ENCODE results near the gene RUSC1.

Gene RUSC1

GRCh38 chr1:155319536-155319935 lies 1.2 kb upstream of the RUSC1 start:
- TF ChIP-seq Cebpa-rat (IDR thresholded peaks at IDR 0.05): no peak
- Histone ChIP-seq H3K4me3 (no peak overlapping the region), H3K27ac (no peak overlapping the region), H3K9me3 (replicated peaks in 1 of 11) (no peaks in the 10 kb centered on the region), H3K9ac (peak overlapping the region in 3 of 11 experiments; percentile 5 to 31 (median 27); a peak in 3 of 22 replicates), H3K4me1 (peaks cover 33 to 49% (median 42%) of the 10 kb centered on the region in 10 experiments), H3K4me2 (peak overlapping the region in 10 of 11 experiments; percentile 0 to 99 (median 88); a peak in 13 of 22 replicates), H3K27me3 (no peaks in the 10 kb centered on the region), H3K36me3 (peaks cover 8 to 62% (median 54%) of the 10 kb centered on the region in 11 experiments), H4K20me1 (peaks cover 0 to 66% (median 37%) of the 10 kb centered on the region in 11 experiments; a peak in 20 of 22 replicates)

GRCh38 chr1:155320252-155320651 lies 442 bp upstream of the RUSC1 start:
- Histone ChIP-seq H3K4me2 (peak overlapping the region; percentile 85 to 99 (median 95)), H3K4me1 (peaks cover 34 to 52% (median 48%) of the 10 kb centered on the region in 10 experiments), H4K20me1 (peaks cover 0 to 61% (median 41%) of the 10 kb centered on the region in 11 experiments; a peak in 20 of 22 replicates), H3K9me3 (replicated peaks in 1 of 11) (no peaks in the 10 kb centered on the region), H3K36me3 (peaks cover 1 to 55% (median 47%) of the 10 kb centered on the region in 11 experiments; a peak in 21 of 22 replicates), H3K9ac (peak overlapping the region in 8 of 11 experiments; percentile 13 to 86 (median 49); a peak in 8 of 22 replicates), H3K27me3 (no peaks in the 10 kb centered on the region), H3K4me3 (peak overlapping the region; percentile 31 to 60 (median 44); a peak in 13 of 20 replicates), H3K27ac (no peak overlapping the region)
- TF ChIP-seq Cebpa-rat (IDR thresholded peaks at IDR 0.05): no peak

- Histone ChIP-seq H3K36me3 (peaks cover 0 to 44% (median 36%) of the 10 kb centered on the region in 11 experiments; a peak in 21 of 22 replicates), H3K27me3 (no peaks in the 10 kb centered on the region), H3K4me2 (peak overlapping the region; percentile 85 to 99 (median 95)), H3K4me3 (peak overlapping the region; percentile 75 to 94 (median 83); a peak in 19 of 20 replicates), H3K9me3 (replicated peaks in 1 of 11) (no peaks in the 10 kb centered on the region), H3K4me1 (peaks cover 51 to 67% (median 64%) of the 10 kb centered on the region in 10 experiments), H4K20me1 (peaks cover 0 to 75% (median 58%) of the 10 kb centered on the region in 11 experiments; a peak in 21 of 22 replicates), H3K27ac (peak overlapping the region in 1 of 11 experiments; percentile 88; a peak in 1 of 22 replicates), H3K9ac (peak overlapping the region; percentile 70 to 87 (median 85); a peak in 21 of 22 replicates)
- TF ChIP-seq Cebpa-rat (IDR thresholded peaks at IDR 0.05): no peak
Measured at GRCh38 chr1:155321639-155322503, 1.2 kb downstream of the RUSC1 start.

- Histone ChIP-seq H3K4me1 (peaks cover 58 to 73% (median 67%) of the 10 kb centered on the region in 10 experiments), H4K20me1 (peaks cover 0 to 78% (median 61%) of the 10 kb centered on the region in 11 experiments; a peak in 21 of 22 replicates), H3K9ac (peak overlapping the region; percentile 70 to 87 (median 85); a peak in 21 of 22 replicates), H3K4me3 (peak overlapping the region; percentile 75 to 94 (median 83)), H3K36me3 (peaks cover 1 to 46% (median 34%) of the 10 kb centered on the region in 11 experiments; a peak in 21 of 22 replicates), H3K4me2 (peak overlapping the region; percentile 85 to 99 (median 95)), H3K27ac (peak overlapping the region in 6 of 11 experiments; percentile 6 to 88 (median 56); a peak in 9 of 22 replicates), H3K27me3 (no peaks in the 10 kb centered on the region), H3K9me3 (replicated peaks in 1 of 11) (no peaks in the 10 kb centered on the region)
- no peak for TF ChIP-seq Cebpa-rat (IDR thresholded peaks at IDR 0.05)
Measured at GRCh38 chr1:155322571-155322952, 1.9 kb downstream of the RUSC1 start.

GRCh38 chr1:155322953-155323728 lies 2.4 kb downstream of the RUSC1 start:
- Histone ChIP-seq H3K4me1 (peaks cover 58 to 72% (median 67%) of the 10 kb centered on the region in 10 experiments), H3K36me3 (peaks cover 7 to 45% (median 32%) of the 10 kb centered on the region in 11 experiments), H3K9me3 (replicated peaks in 1 of 11) (no peaks in the 10 kb centered on the region), H3K9ac (peak overlapping the region; percentile 79 to 87 (median 85)), H3K4me3 (peak overlapping the region; percentile 75 to 94 (median 83)), H4K20me1 (peaks cover 0 to 78% (median 63%) of the 10 kb centered on the region in 11 experiments; a peak in 21 of 22 replicates), H3K27me3 (no peaks in the 10 kb centered on the region), H3K27ac (peak overlapping the region; percentile 25 to 88 (median 78); a peak in 18 of 22 replicates), H3K4me2 (peak overlapping the region; percentile 85 to 99 (median 95))
- TF ChIP-seq Cebpa-rat (IDR thresholded peaks at IDR 0.05): no peak

GRCh38 chr1:155323729-155324036 lies 3.0 kb downstream of the RUSC1 start:
- Histone ChIP-seq H3K9ac (peak overlapping the region; percentile 79 to 87 (median 85)), H3K9me3 (replicated peaks in 1 of 11) (no peaks in the 10 kb centered on the region)

GRCh38 chr1:155324037-155324716 lies 3.5 kb downstream of the RUSC1 start:
- peaks cover 56 to 62% (median 59%) of the 10 kb centered on the region in 10 experiments for H3K4me1 ChIP-seq
- H3K4me2 ChIP-seq: peak overlapping the region; percentile 85 to 99 (median 95)
- TF ChIP-seq Cebpa-rat (IDR thresholded peaks at IDR 0.05): no peak
- peak overlapping the region; percentile 75 to 94 (median 83) for H3K4me3 ChIP-seq
- peak overlapping the region; percentile 63 to 88 (median 78); a peak in 21 of 22 replicates for H3K27ac ChIP-seq
- H3K36me3 ChIP-seq: peaks cover 13 to 43% (median 31%) of the 10 kb centered on the region in 11 experiments; a peak in 21 of 22 replicates
- no peaks in the 10 kb centered on the region for H3K9me3 ChIP-seq (replicated peaks in 1 of 11)
- peaks cover 0 to 74% (median 55%) of the 10 kb centered on the region in 11 experiments; a peak in 20 of 22 replicates for H4K20me1 ChIP-seq
- no peaks in the 10 kb centered on the region for H3K27me3 ChIP-seq
- H3K9ac ChIP-seq: peak overlapping the region; percentile 79 to 87 (median 85)

More at GRCh38 chr1:155323729-155324036, 3.0 kb downstream of the RUSC1 start:
- peak overlapping the region; percentile 63 to 88 (median 78); a peak in 21 of 22 replicates for H3K27ac ChIP-seq
- H3K4me1 ChIP-seq: peaks cover 58 to 67% (median 64%) of the 10 kb centered on the region in 10 experiments
- no peaks in the 10 kb centered on the region for H3K27me3 ChIP-seq
- peak overlapping the region; percentile 85 to 99 (median 95) for H3K4me2 ChIP-seq
- peaks cover 0 to 78% (median 60%) of the 10 kb centered on the region in 11 experiments; a peak in 20 of 22 replicates for H4K20me1 ChIP-seq
- peaks cover 12 to 44% (median 32%) of the 10 kb centered on the region in 11 experiments for H3K36me3 ChIP-seq
- no peak for TF ChIP-seq Cebpa-rat (IDR thresholded peaks at IDR 0.05)
- peak overlapping the region; percentile 75 to 94 (median 83) for H3K4me3 ChIP-seq
